H4 (cell line): Measurements from ENCODE around the gene REX1BD. TPM values are rescaled to one million over a fixed set of nuclear protein-coding genes. Genes with fewer than 3 reads are reported as not detected.

Experiments
- total RNA-seq: library from RNA; depleted of rRNA; stranded (reverse); fragments of >200 nt; shearing (Covaris generic); gene quantifications from 2 replicates; pipeline ENCODE4 v1.2.3, GENCODE V29; 2014; rRNA removed

REX1BD gene
- total RNA-seq, 1 experiment from 2014 or later = 107 TPM

Other genes with a start within 250 kb of the REX1BD start
- gene PGPEP1, start 248.2 kb upstream of the REX1BD start, total RNA-seq = 2.9 and 12.1 TPM in 2 replicates
- 376 and 378 TPM in 2 replicates for gene GDF15, start 202.6 kb upstream of the REX1BD start, total RNA-seq
- gene LRRC25, start 191.2 kb upstream of the REX1BD start, total RNA-seq = 0.06 and 0.35 TPM in 2 replicates
- 44.6 and 60.9 TPM in 2 replicates for gene SSBP4, start 169.4 kb upstream of the REX1BD start, total RNA-seq
- gene ISYNA1, start 150.7 kb upstream of the REX1BD start, total RNA-seq = 0.33 and 0.45 TPM in 2 replicates
- gene ELL, start 66.7 kb upstream of the REX1BD start, total RNA-seq = 4.9 and 5.8 TPM in 2 replicates
- gene FKBP8, start 45.2 kb upstream of the REX1BD start, total RNA-seq = 145 and 185 TPM in 2 replicates
- 139 and 150 TPM in 2 replicates for gene KXD1, start 30.9 kb upstream of the REX1BD start, total RNA-seq
- 2,104 and 2,108 TPM in 2 replicates for gene UBA52, start 16.9 kb upstream of the REX1BD start, total RNA-seq
- 19.4 and 35.4 TPM in 2 replicates for gene CRLF1, start 18.0 kb downstream of the REX1BD start, total RNA-seq
- gene TMEM59L, start 24.1 kb downstream of the REX1BD start, total RNA-seq = 1.2 and 3.2 TPM in 2 replicates
- 2.3 and 5.7 TPM in 2 replicates for gene KLHL26, start 48.2 kb downstream of the REX1BD start, total RNA-seq
- 2.3 and 2.6 TPM in 2 replicates for gene CRTC1, start 94.9 kb downstream of the REX1BD start, total RNA-seq
- gene COMP, start 202.5 kb downstream of the REX1BD start, total RNA-seq = 0.08 TPM in 1 of 2 replicates, not detected in the other
- 33.8 and 46.2 TPM in 2 replicates for gene UPF1, start 243.2 kb downstream of the REX1BD start, total RNA-seq